ENCODE results near the gene SYNM.
A peak's percentile ranks its signal among the peaks of the same experiment; 100 is the strongest.

Gene SYNM

GRCh38 chr15:99085413-99086326, 19.2 kb upstream of the SYNM start:
- no peak for DNase-seq

GRCh38 chr15:99086327-99086667, 18.6 kb upstream of the SYNM start:
- DNase-seq: no peak

DNA sequence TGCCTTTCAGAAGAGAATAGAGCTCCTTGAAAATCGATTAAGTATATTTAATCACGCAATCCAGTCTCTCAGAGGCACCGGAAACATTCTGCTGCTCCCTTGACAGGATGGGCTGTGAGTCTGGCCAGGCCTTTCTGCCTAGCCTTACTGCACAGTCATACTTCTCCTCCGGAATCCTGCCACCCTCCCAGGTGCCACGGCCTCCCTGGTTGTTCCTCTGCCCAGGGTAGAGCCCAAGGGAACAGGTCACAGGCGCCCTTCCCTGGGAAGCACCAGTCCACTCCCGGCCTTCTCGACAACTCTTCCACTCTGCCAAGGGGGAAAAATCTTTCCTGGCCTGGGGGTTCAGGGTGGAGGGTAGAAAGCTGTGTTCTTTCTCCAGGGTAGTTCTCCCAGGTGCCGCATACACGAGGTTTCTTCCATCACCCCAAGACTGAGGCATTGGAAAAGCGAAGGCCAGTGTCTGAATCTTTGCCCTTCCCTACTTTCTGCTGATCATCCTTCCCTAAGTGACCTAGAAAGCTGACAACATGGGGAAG, 17.4 kb upstream of the SYNM start:
- no peak for DNase-seq

DNA sequence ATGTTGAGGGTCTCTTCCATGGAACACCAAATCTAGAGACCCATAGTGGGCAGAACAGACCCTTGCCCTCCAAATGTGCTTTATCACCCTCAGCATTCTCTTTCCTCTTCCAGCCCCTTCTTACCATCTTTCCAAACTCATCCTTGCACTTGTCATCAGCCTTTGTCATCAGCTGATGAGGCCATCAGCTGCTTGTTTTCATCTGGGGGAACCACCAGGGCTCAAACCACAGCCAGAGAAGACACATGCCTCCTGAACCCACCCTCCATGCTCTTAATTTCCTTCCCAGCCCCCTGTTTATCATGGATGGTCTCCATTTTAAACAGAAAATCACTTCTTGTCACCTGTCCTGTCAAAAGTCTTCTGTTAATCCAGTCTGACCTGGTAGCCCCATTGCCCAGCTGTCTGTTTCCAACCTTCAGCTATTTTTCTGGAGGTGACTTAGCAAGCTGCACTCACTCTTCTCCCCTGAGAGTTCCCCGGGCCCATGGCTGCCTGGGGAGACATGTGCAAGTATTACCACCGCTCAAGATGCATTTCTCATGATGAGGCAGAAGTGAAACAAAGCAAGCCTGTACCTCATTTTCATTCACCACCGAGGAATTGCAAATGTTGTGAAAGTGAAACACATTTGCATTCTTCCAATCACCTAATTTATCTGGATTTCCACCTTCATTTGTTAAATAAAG, 14.7 kb upstream of the SYNM start:
- no peak for DNase-seq

GRCh38 chr15:99090938-99091337, 13.9 kb upstream of the SYNM start:
- no peak for DNase-seq

GRCh38 chr15:99092554-99093172, 12.2 kb upstream of the SYNM start:
- DNase-seq: no peak

- no peak for DNase-seq
These were observed 9.3 kb upstream of the SYNM start for GRCh38 chr15:99095626-99096025.

- DNase-seq: no peak
These were observed 8.5 kb upstream of the SYNM start for GRCh38 chr15:99096173-99096893.

DNA sequence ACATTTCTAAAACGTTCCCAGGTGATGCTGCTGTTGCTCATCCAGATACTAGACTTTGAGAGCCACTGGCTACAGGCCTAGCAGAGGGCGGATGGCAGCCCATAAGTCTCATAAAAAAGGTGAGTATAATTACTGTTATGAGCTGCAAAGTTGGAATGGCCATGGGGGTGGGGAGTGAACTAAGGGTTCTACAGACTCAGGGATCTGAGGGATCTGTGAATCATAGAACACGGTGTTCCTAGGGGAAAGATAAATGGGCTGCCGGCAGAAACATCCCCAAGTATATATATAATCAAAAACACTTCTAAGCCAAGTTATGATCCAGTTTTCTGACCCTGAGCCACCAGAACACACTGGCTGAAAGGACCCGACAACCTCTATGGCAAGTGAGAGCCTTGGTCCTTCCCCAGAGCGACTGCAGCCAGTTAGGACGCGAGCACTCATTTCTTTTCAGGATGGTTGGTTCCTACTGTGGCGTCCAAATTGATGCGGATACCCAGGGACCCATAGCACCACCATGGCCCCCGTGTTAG, 7.9 kb upstream of the SYNM start:
- no peak for DNase-seq

DNA sequence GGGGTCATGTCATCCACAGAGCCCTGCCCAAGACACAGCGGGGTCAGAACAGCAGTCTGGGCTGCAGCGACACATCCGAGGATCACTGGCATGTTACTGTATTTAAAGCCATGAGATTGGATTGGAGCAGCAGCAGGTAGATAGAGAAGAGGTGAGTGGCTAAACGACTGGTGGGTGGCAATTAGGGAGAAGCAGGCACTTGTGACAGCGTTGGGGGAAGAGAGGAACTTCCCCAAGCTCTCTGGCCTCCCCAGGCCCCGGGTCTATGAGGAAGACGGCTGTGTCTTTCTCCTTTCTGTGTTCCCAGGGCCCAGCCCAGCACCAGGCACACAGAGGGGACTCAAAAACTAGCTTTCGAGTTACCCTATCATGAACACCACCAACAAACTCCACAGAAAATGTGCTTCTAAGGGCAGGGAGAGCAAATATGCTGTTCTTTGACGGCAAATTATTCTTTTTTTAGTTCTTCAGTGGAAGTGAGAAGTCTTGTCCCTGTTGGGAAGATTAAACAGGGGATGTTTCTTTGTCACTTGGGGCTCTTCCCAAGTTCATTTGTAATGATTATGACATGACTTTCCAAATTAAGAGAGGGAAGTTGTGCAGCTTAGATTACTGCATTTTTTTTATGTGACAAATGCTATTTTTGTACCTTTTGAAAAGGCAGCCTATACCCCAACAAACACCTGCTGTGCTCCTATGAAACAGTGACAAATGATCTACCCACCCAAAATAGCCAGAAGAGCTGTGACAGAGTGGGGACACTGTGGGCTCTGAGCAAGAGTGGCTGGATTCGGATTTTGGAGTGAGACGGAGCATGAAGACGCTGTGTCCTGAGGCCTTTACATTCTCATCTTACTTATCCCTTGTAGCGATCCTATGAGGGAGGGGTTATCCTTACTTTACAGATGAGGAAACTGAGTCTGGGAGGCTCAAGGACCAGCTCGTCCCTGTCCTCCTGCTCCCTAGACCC, 7.2 kb upstream of the SYNM start:
- no peak for DNase-seq

- DNase-seq: no peak
These were observed 6.5 kb upstream of the SYNM start for GRCh38 chr15:99098426-99098825.

DNA sequence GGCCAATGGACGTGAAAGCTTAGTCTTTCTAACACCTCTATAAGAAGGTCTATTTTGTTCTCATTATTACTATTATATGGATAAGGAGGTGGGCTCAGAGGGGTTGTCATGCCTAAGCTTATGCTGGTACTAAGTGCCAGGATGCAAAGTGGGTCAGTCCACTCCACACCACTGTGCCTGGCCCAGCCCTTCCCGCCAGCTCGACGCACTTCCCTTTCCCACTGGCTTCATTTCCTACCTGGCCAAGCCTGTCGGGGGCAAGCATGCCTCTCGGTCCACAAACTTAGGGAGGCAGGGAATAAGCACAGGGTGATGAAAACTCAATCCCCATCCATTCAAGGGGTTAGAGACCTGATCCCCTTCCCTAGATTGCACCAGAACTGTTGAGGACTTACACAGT, 5.9 kb upstream of the SYNM start:
- DNase-seq: no peak

GRCh38 chr15:99099661-99100060, 5.2 kb upstream of the SYNM start:
- DNase-seq: no peak

- peak; percentile 90 for DNase-seq
These were observed 4.4 kb upstream of the SYNM start for GRCh38 chr15:99100245-99101173.

DNA sequence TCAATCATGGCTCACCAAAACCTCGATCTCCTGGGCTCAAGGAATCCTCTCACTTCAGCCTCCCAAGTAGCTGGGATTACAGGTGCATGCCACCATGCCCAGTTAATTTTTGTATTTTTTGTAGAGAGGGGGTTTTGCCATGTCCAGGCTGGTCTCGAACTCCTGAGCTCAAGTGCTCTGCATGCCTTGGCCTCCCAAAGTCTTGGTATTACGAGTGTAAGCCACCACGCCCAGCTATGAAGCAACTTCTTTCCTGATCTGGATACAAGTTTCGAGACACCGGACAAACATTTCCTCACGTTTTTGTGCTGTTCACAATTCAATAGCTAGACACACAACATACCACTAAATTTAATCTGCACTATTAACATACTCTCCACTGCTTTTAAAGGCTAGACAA, 3.4 kb upstream of the SYNM start:
- no peak for DNase-seq

- DNase-seq: no peak
These were observed 2.3 kb upstream of the SYNM start for GRCh38 chr15:99102332-99103235.

DNA sequence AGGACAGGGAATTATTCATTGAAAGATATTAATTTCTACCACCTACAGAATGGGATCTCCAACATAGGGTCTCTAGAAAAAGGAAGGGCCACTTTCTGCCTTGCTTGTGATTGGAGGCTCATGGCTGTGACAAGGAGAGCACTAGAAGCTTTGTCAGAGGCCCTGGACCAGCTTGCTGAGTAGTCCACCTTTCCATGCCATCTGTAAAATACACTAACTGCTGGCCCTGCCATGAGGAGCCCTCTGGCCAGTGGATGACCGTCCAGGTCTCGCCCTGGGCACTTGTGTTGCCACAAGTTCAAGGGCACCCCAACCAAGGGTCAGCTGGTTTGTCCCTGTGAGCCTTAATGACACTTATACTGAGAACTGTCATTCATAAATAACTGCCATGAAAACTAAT, 1.6 kb upstream of the SYNM start:
- DNase-seq: no peak

DNA sequence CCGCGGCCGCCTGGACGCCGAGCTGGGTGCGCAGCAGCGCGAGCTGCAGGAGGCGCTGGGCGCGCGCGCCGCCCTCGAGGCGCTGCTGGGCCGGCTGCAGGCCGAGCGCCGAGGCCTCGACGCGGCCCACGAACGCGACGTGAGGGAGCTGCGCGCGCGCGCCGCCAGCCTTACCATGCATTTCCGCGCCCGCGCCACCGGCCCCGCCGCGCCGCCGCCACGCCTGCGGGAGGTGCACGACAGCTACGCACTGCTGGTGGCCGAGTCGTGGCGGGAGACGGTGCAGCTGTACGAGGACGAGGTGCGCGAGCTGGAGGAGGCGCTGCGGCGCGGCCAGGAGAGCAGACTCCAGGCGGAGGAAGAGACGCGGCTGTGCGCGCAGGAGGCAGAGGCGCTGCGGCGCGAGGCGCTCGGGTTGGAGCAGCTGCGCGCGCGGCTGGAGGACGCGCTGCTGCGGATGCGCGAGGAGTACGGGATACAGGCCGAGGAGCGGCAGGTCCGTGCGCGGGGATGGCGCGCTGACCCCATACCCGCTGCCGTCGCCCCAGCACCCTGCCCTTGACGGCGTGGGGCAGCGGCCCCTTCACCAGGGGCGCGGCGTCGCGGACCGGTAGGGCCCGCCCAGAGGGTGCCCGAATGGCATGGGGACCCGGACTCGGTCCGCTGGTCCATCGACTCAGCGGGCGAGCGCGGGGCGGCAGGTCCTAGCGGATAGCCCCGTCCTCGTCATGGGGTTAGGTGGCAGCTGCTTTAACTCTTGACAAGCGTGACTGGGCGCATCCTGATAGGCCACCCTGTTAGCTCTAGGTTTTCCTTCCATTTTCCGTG, 848 bp downstream of the SYNM start:
- peak; percentile 88 for DNase-seq
